HG03457 (cell line): Measurements from ENCODE around the gene PTPRN2.
"Not testable (repeated sequence)": the region's sequence is repeated elsewhere in the genome, so short reads cannot be mapped to it uniquely, and the experiment has no call there.

Experiments
- ATAC-seq: cut with Tn5 transposase; IDR thresholded peaks from one replicate; pipeline ENCODE4 v1.9.1; 2021; ENCODE audit warnings: moderate number of reproducible peaks; ENCODE audit not compliant: unreplicated experiment

Gene PTPRN2

GRCh38 chr7:158263964-158264748 is 323.5 kb downstream of the PTPRN2 start:
- no peak for ATAC-seq

GRCh38 chr7:158263110-158263963 is 324.3 kb downstream of the PTPRN2 start:
- no peak for ATAC-seq

- no peak for ATAC-seq
Observed at GRCh38 chr7:158262284-158263109, 325.1 kb downstream of the PTPRN2 start.

- no peak for ATAC-seq
Observed at GRCh38 chr7:158261362-158262235, 326.0 kb downstream of the PTPRN2 start.

- ATAC-seq, result no peak
Observed at GRCh38 chr7:158260567-158261361, 326.9 kb downstream of the PTPRN2 start.

GRCh38 chr7:158259671-158260418 is 327.8 kb downstream of the PTPRN2 start:
- no peak for ATAC-seq

GRCh38 chr7:158259141-158259540 is 328.5 kb downstream of the PTPRN2 start:
- no peak for ATAC-seq

- ATAC-seq, result no peak
Observed at GRCh38 chr7:158258411-158259130, 329.1 kb downstream of the PTPRN2 start.

GRCh38 chr7:158257516-158258410 is 329.9 kb downstream of the PTPRN2 start:
- no peak for ATAC-seq

GRCh38 chr7:158257001-158257400 is 330.6 kb downstream of the PTPRN2 start:
- ATAC-seq, result no peak

GRCh38 chr7:158256091-158256816 is 331.4 kb downstream of the PTPRN2 start:
- no peak for ATAC-seq

- no peak for ATAC-seq
Observed at GRCh38 chr7:158255558-158255957, 332.1 kb downstream of the PTPRN2 start.

GRCh38 chr7:158255156-158255555 is 332.5 kb downstream of the PTPRN2 start:
- ATAC-seq, result no peak

GRCh38 chr7:158253670-158254045 is 334.0 kb downstream of the PTPRN2 start:
- ATAC-seq, result not testable (repeated sequence)

GRCh38 chr7:158252837-158253669 is 334.6 kb downstream of the PTPRN2 start:
- no peak for ATAC-seq
